ENCODE results near the gene BTN1A1.
"Not testable (repeated sequence)": the region's sequence is repeated elsewhere in the genome, so short reads cannot be mapped to it uniquely, and the experiment has no call there.

The BTN1A1 gene, protein sequence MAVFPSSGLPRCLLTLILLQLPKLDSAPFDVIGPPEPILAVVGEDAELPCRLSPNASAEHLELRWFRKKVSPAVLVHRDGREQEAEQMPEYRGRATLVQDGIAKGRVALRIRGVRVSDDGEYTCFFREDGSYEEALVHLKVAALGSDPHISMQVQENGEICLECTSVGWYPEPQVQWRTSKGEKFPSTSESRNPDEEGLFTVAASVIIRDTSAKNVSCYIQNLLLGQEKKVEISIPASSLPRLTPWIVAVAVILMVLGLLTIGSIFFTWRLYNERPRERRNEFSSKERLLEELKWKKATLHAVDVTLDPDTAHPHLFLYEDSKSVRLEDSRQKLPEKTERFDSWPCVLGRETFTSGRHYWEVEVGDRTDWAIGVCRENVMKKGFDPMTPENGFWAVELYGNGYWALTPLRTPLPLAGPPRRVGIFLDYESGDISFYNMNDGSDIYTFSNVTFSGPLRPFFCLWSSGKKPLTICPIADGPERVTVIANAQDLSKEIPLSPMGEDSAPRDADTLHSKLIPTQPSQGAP

DNA sequence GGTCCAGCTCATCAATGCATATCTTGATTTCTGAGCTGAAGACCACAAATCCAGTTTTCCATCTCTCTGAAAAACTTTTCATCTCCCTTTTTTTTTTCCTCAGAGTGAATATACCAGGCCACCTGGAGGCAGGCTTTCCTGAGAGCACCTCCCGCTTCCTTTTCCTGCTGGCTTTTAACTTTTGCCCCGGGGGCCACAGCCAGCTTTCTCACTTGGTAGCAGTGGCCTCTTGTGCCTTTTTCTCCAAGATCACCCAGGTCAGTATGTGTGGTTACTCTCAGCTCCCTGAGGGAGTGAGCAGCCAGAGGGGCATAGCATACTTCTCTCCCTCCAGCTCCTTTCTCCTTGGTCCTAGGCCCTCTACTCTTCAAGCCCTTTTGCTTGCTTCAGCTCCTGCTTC lies at the start of gene BTN1A1:
TSS of gene BTN1A1 (plus strand) at position 202 of the 400 bp plus-strand sequence. CDS start 984 bp downstream, outside the sequence.
- DNase-seq, result no peak

DNA sequence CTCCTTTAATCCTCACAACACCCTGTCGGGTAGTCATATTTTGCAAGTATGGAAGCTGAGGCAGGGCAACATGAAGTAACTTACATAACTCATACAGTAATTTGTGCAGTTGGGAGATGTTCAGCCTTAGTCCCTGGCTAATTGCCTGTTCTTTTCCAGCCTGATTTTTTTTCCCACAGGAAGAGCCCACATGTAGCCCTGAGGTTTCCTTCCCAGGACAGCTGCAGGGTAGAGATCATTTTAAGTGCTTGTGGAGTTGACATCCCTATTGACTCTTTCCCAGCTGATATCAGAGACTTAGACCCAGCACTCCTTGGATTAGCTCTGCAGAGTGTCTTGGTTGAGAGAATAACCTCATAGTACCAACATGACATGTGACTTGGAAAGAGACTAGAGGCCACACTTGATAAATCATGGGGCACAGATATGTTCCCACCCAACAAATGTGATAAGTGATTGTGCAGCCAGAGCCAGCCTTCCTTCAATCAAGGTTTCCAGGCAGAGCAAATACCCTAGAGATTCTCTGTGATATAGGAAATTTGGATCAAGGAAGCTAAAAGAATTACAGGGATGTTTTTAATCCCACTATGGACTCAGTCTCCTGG lies 47.4 kb upstream of the BTN1A1 start:
- no peak for DNase-seq

DNA sequence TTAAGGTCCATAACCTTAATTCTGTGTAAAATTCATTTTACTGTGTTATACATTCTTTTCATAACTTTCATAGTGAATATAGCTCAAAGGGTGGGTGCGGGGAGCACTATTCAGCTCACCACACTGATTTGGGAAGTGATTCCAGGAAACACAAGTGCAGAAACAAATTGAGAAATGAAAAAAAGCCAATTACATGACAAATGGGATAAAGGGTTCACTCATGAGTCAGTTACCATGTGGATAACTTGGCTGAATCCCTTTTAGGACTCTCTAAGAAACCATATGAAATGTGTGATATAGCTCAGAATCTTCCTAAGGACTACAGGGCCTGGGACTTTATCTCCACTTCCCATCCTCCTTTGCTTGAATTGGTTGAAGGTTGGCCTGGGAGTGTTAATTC lies 45.5 kb upstream of the BTN1A1 start:
- DNase-seq, result no peak

DNA sequence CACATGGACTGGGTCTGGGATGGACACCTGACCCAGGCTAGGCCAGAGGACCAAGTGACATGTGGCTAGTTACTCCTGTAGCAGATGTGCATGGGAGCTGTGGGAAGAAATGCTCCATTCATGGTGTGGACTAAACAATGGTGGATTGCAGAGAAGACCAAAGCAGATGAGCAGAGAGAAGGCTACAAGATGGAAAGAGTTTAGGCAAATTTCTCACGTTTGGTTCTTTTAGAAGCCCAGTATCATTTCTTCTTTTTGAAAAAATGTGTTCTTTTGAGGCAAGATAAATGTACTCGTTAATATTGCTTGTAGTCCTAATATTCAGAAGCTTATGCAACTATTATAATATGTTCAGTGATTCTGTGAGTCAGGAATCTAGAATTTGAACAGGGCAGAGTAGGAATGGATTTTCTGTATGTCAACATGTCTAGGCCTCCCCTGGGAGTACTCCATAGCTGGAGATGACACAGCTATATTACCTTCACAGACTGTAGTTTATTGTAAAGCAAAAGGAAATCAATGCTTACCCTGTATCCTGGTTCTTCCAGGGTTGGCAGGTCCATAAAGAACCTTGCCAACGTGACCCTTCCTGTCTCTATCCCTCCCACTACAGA lies 44.6 kb upstream of the BTN1A1 start:
- no peak for DNase-seq

DNA sequence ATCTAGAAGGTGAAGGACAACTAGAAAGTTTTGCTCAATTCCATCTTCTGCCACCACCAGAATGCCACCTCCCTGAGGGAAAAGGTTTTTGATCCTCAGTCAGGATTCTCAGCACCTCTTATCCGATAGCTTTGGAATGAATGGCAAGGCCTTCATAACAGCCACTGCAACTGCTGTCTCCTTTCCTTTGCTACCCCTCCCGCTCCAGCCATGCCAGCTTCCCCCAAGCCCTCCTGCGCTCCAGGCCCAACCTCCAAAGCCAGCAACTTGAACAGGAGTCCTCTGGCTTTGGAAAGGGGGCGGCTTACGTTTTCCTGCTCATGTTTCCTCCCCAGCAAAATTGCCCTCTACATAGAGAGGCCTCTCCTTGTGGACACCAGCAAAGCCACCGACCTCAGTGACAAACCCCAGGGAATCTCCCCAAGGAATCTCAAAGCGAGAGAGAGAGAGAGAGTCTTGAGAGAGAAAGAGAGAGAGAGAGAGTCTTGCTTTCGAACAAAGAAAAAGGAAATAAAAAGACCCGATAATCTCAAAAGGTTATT lies 42.8 kb upstream of the BTN1A1 start:
- no peak for DNase-seq

DNA sequence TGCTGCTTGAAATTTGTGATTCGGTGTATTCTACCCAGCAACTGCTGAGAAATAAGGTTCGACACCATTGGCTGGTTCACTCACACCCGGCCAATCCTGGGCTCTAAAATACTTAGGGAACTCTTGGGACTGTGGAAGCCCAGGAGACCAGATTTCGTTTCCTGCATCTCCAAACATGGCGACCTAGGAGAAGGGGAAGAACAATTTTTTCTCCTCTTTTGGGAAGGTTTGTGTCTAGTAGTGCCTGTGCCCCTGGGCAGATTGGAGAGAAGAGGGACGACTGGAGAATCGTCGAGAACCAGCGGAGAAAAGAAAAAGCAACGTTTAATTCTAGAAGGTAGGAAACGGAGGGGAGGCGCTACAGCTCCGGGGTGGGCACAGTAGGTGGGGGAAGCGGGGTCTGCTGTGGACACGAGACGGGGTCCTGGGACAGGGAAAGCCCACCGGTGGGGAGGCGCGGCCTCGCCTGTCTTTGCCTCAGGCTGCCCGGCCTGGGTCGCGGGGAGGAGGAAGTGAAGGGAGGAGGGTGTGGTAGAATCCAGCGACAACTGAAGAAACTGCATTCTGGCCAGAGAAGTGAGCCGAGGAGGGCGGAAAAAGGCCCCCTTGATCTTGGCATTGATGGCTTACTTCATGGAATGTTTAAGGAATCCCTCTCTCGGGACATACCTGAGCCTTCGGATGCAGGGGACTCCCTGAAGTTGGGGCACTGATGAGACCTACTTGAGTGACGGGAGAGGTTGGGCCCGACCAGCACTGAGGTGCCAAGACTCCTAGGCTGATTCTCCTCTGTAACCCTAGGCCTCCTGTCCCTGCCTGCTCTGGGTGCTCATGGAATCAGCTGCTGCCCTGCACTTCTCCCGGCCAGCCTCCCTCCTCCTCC lies 42.1 kb upstream of the BTN1A1 start, which contains the start of gene BTN2A1:
TSS of gene BTN2A1 (plus strand) at position 150 of the 883 bp plus-strand sequence. CDS start at position 832, 682 bp downstream.
- DNase-seq, result peak; percentile 49

DNA sequence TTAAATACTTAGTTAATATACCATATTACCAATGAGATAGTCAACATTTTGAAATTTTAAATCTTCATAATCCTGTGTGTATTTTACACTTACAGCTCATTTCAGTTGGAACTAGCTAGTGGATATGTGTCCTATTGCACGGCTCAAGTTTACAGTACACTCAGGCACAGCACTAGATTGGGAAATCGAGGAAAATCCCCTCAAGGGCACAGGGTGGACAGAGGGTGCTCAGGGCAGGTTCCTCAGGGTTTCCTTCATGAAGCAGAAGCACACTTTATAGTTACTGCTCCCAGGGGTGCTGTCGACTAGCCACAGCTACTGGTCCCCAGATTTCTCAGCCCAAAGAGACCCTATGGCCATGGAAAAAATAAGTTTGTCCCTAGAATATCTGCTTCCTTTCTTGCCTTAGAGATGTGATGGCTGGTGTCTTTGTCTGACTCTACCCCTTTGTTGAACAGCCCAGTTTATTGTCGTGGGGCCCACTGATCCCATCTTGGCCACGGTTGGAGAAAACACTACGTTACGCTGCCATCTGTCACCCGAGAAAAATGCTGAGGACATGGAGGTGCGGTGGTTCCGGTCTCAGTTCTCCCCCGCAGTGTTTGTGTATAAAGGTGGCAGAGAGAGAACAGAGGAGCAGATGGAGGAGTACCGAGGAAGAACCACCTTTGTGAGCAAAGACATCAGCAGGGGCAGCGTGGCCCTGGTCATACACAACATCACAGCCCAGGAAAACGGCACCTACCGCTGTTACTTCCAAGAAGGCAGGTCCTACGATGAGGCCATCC lies 40.9 kb upstream of the BTN1A1 start:
- no peak for DNase-seq

DNA sequence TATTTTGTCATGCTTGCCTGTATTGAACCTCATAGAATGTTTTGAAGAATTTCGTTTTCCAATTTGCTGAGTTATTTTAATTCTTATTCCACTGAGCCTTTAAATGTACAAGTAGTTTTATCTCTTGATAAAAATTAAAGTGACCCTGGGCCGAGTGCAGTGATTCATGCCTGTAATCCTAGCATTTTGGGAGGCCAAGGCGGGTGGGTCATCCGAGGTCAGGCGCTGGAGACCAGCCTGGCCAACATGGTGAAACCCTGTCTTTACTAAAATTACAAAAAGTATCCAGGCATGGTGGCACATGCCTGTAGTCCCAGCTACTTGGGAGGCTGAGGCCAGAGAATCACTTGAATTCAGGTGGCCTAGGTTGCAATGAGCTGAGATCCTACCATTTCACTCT lies 38.8 kb upstream of the BTN1A1 start:
- DNase-seq, result not testable (repeated sequence)

DNA sequence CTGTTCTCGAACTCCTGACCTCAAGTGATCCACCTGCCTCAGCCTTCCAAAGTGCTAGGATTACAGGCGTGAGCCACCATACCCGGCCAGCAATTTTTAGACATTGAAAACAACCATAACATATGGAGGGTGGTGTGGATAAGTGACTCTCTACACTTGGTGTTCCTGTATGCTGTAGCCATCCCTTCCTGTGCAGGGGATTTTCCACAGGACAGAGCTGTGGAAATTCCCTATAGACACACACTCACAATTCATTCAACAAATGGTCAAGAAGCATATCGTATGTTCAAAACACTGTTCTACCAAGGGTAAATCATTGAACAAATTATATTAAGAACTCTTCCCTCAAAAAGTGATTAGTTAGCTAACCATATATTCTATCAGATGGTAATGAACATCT lies 36.1 kb upstream of the BTN1A1 start:
- DNase-seq, result no peak

DNA sequence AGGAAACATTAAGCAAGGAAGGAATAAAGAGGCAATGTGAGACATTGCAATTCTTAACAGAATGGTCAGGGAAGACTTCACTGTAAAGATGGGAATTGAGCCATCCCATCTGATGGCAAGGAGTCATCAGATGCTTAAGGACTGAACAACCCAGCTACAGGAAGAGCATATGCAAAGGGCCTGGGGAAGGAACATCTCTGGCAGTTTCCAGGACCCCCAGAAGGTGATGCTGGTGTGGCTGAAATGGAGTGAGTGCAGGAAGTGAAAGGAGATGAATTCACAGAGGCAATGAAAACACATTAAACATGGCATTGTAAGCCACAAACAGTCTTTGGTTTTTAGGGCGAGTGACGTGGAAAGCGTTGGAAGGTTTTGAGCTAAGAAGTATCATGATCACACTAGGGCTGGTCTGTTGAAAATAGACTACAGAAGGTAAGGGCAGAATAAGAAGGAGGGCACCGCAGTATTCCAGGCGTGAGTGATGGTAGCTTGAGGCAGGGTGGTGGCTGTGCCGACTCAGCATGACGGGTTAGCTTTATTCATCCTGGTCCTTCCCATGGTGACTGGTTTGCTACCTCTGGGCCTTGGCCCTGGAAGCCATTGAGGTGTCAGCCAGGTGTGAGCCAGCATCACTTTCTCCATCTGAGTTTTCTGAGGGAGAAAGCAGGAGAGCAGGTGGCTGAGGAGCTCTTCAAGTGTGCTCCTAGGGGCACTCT lies 35.5 kb upstream of the BTN1A1 start:
- DNase-seq, result no peak

DNA sequence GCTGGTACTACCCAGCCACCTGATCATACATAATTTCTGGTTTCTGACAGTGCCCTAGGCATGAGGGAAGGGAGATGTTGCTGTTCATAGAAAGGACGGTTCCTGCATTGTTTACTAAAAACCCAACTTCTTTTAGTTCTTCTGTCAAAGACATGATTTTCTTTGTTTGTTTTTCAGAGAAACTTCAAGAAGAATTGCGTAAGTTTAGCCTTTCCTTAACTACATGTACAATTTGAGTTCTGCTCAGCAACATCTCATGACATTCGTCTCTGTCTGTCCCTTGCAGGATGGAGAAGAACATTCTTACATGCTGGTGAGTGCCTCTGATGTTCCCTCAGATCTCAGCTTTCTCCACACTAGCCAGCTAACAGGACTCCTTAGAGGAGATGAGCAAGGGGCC lies 34.3 kb upstream of the BTN1A1 start:
- no peak for DNase-seq

DNA sequence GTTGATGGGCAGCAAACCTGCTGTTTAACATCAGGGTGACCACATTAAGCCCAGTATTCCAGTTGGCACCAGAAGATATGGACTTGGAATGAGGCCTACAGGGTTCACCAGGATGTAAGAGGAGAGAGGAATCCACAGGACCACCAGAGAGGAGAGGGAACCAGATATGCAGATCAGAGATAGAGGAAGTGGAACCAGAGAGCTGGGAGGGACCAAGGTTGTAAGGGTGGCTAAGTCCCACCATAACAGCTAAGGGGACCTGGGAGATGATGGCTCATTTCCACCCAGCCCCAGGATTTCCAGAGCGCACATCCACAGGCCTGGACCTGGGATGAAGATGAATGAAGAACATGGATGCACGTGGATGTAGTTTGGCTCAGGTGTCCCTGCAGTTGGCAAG lies 31.3 kb upstream of the BTN1A1 start:
- DNase-seq, result no peak

DNA sequence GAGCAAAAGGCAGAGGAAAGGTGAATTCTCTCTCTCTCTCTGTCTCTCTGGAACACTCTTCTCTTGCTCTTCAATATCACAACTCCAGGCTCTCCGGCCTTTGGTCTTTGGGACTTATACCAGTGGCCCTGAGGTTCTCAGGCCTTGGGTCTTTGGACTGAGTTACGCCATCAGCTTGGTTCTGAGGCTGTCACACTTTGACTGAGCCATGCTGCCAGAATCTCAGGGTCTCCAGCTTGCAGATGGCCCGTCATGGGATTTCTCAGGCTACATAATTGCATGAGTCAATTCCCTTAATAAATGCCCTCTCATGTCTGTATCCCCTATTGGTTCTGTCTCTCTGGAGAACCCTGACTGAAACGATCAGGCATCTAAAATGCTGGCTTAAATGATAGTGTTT lies 29.5 kb upstream of the BTN1A1 start:
- no peak for DNase-seq

DNA sequence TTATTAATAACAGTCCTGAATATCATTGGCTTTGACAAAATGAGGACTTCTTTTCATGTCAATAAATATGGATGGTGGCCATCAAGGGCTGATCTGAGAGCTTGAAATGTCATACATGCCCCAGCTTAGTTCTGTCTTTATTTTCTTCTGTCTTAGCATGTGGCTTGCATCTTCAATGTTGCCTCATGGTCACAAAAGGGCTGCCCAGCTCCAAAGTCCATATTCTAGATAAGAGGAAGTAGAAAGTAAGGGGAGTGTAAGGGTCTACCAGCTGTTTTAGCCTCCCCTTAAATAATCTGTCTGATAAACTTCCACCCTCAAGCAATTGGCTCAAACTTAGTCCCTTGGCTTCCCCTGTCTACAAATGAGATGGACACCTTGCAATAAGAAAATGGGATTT lies 28.1 kb upstream of the BTN1A1 start:
- DNase-seq, result no peak

DNA sequence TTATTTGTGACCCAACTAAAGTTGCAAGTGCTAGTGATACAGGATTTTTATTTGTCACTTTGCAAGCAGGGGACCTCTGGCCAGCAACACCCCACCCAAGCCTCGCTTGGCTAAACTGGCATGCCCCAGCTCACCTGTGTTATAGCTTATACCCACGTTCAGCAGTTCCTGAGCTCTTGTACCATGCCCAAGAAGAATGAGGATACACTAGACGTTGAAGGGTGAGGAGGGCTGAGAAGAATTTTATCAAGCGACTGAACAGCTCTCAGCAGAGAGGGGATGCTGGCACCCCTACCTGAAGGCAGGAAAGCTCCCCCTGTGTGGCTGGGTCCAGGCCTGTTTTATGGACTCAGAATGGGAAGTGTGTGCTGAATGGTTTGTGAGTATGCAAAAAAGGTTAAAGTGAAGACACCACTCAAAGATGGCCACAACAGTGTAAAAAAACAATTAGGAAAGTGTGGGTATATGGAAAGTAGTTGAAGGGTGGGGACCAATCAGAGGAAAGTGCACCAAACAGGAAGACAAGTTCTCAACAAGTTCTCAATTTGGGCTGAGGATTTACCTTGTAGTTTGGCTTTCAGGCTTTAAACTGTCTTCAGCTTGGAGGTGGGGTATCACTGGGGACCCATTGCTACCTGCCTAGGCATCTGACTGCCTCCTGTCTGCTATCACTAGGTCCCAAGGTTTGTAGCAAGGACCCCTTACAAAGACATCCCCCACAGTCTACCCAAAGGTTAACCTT lies 27.4 kb upstream of the BTN1A1 start:
- DNase-seq, result no peak

DNA sequence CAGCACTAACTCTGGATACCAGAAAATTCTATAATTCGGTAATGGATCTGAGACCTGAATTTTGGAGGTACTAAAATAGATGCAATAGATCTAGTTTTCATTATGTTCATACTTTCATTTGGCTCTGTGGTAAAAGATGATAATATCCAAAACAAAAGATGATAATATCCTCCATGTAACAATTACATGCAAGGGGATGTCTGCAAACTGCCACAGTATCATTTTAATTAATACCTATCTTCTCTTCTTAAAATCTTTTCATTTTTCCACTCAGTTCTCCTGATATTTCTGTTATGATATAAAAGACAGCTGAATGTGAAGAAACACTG lies 26.7 kb upstream of the BTN1A1 start:
- no peak for DNase-seq

DNA sequence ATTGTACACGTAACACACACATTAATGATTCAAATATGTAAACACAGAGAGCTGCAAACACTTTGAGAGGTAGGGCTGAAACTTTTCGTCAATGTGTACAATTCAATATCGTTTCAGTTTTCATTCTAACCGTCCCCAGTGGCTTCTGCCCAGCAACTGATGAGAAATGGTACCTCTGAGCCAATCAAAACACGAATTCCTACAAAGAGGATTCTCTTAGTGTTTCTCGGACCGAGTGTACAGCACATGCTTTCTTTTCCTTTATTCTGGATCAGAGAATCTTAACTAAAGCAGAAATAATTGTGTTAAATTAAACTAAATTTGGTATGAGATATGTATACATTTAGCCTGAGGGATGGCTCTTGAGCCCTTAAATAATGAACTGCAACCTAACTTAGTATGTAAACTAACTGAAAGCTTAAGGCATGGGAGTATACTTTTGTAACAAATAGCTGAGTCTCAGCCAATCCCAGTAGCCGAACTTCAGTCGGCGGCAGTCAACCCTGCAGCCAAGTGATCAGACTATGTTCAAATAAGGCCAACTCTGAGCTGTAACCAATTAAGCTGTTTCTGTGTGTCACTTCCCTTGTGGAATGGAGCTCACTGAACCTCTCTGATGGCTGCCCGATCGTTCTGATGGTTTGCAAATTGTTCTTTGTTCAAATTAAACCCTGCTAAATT lies 26.2 kb upstream of the BTN1A1 start:
- peak; percentile 28 for DNase-seq

DNA sequence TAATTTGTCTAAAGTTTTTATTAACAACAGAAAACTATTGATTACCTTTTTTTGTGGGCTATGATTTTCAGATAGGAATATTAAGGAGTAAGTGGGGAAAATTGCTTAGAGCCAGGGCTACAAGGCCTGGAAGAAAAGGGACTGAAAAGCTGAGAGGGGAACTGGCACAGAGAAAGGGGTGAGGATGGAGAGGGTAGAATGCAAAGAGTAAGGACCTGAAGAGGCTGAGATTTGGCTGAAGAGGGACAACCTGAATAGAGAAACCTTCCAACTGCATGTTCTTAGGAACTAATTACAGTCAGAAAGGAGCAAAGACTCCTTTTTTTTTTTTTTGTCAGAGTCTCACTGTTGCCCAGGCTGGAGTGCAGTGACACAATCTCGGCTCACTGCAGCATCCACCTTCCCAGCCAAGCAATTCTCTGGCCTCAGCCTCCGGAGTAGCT lies 25.6 kb upstream of the BTN1A1 start:
- no peak for DNase-seq
